GM23248 (cell line): ENCODE measurements around the gene TMPRSS5. TPM values are rescaled to one million over a fixed set of nuclear protein-coding genes. Genes with fewer than 3 reads are reported as not detected.
A peak's percentile ranks its signal among the peaks of the same experiment; 100 is the strongest.

Experiments
- DNase-seq: peaks from one replicate; pipeline ENCODE4 v3.0.0-alpha.2; 2015
- H2AFZ ChIP-seq: fragments of 200-600 bp; sonication (generic); 2 replicates; pipeline ENCODE4 v1.6.1; 2016; ENCODE audit warnings: antibody characterized with exemption
- H3F3A ChIP-seq: fragments of 200-600 bp; sonication (generic); 2 replicates; pipeline ENCODE4 v1.6.1; 2016; ENCODE audit warnings: mild to moderate bottlenecking, antibody characterized with exemption, mixed run types; ENCODE audit not compliant: insufficient read depth
- H3K27ac ChIP-seq: fragments of 200-600 bp; sonication (generic); 2 replicates; pipeline ENCODE4 v1.5.1; 2016; ENCODE audit warnings: mild to moderate bottlenecking
- H3K27me3 ChIP-seq: fragments of 200-600 bp; sonication (generic); replicated peaks from 2 replicates; pipeline ENCODE4 v1.6.1; 2016; ENCODE audit warnings: mild to moderate bottlenecking; ENCODE audit not compliant: insufficient read depth
- H3K36me3 ChIP-seq: fragments of 200-600 bp; sonication (generic); 2 replicates; pipeline ENCODE4 v1.6.1; 2016; ENCODE audit warnings: low read depth, mild to moderate bottlenecking
- H3K4me1 ChIP-seq: fragments of 200-600 bp; sonication (generic); 2 replicates; pipeline ENCODE4 v1.6.1; 2016; ENCODE audit warnings: mild to moderate bottlenecking; ENCODE audit not compliant: insufficient read depth
- H3K4me2 ChIP-seq: fragments of 200-600 bp; sonication (generic); one replicate; pipeline ENCODE4 v1.6.1; 2016; ENCODE audit warnings: mild to moderate bottlenecking; ENCODE audit not compliant: unreplicated experiment
- H3K4me3 ChIP-seq: fragments of 200-600 bp; sonication (generic); 2 replicates; pipeline ENCODE4 v1.5.1; 2016; ENCODE audit warnings: mild to moderate bottlenecking
- H3K79me2 ChIP-seq: fragments of 200-600 bp; sonication (generic); 2 replicates; pipeline ENCODE4 v1.6.1; 2016; ENCODE audit warnings: mild to moderate bottlenecking; ENCODE audit not compliant: insufficient read depth
- H3K9ac ChIP-seq: fragments of 200-600 bp; sonication (generic); 2 replicates; pipeline ENCODE4 v1.6.1; 2016; ENCODE audit warnings: mild to moderate bottlenecking
- H3K9me2 ChIP-seq: fragments of 200-600 bp; sonication (generic); 2 replicates; pipeline ENCODE4 v1.6.1; 2016; ENCODE audit warnings: mixed run types, mild to moderate bottlenecking, moderate library complexity; ENCODE audit not compliant: insufficient read depth
- H3K9me3 ChIP-seq: fragments of 200-600 bp; sonication (generic); one replicate; pipeline ENCODE4 v1.6.1; 2017; ENCODE audit warnings: low read depth
- H4K20me1 ChIP-seq: fragments of 200-600 bp; sonication (generic); 2 replicates; pipeline ENCODE4 v1.6.0; 2016; ENCODE audit not compliant: insufficient read depth
- EZH2 ChIP-seq: fragments of 200-600 bp; sonication (generic); IDR thresholded peaks from 2 replicates; pipeline ENCODE4 v1.6.1; 2018; ENCODE audit warnings: antibody characterized with exemption, mild to moderate bottlenecking; ENCODE audit not compliant: insufficient read depth, poor library complexity, severe bottlenecking
- EZH2phosphoT487 ChIP-seq: fragments of 200-600 bp; sonication (generic); IDR thresholded peaks from 2 replicates; pipeline ENCODE4 v1.6.1; 2018; ENCODE audit warnings: antibody characterized with exemption, moderate library complexity, mild to moderate bottlenecking, low read depth; ENCODE audit not compliant: insufficient read depth
- WGBS, 2 experiments: methylation state at CpG; one replicate each; pipeline ENCODE4 v1.1.6; 2015 to 2017; ENCODE audit warnings: low lambda C conversion rate in 2 of 2, low coverage in 1 of 2; ENCODE audit errors: missing lambda C conversion rate in 2 of 2; 5-methylcytosine and 5-hydroxymethylcytosine counted together
- in situ Hi-C: fragments of 300-500 bp; cut with MboI; formaldehyde crosslinking; loops from 2 replicates; pipeline ENCODE4 v1.15.0; 2020
- polyA plus RNA-seq: library from polyadenylated mRNA; unstranded; fragments of >200 nt; fragmentation: Nextera tagmentation; extraction: Ambion mirVana; gene quantifications from 2 replicates; pipeline ENCODE4 v1.2.1, GENCODE V29; 2016
- total RNA-seq: library from RNA; depleted of rRNA; stranded (reverse); fragments of >200 nt; shearing (Covaris generic); gene quantifications from 2 replicates; pipeline ENCODE4 v1.2.3, GENCODE V29; 2014

Gene TMPRSS5
- total and polyA plus RNA-seq, 2 experiments from 2014 or later, result not detected

DNA sequence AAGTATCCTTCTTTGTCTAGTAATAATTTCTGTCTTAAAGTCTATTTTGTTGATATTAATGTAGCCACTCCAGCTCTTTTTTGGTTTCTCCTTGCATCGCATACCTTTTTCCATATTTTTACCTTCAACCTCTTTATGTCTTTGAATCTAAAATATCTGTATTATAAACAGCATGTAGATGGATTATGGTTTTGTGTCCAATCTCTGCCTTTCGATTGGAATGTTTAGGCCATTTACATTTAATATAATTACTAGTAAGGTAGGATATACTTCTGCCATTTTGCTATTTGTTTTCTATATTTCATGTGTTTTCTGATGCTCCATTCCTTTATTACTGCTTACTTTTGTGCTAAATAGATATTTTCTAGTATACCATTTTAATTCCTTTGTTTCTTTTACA lies 39.5 kb downstream of the TMPRSS5 start:
- Histone ChIP-seq H3F3A (peaks cover 24% of the 10 kb centered on the region), H3K4me2 (no peak overlapping the region), H3K27me3 (0 out of 2 replicates have a peak, but pooled peaks cover 6% of the 10 kb centered on the region), H3K9ac (no peak overlapping the region), H3K27ac (no peak overlapping the region), H2AFZ (no peak overlapping the region), H3K36me3 (no peaks in the 10 kb centered on the region), H3K79me2 (no peaks in the 10 kb centered on the region), H3K9me2 (no peaks in the 10 kb centered on the region), H3K4me3 (no peak overlapping the region), H4K20me1 (no peaks in the 10 kb centered on the region), H3K4me1 (peaks cover 13% of the 10 kb centered on the region), H3K9me3 (peaks cover 3% of the 10 kb centered on the region)
- TF ChIP-seq EZH2phosphoT487 (no peak), EZH2 (no peak)
- 73 to 75% methylated on average over 2 of the region's 2 CpGs for WGBS, 2 experiments
- no peak for DNase-seq
- in situ Hi-C loops, result no loop called here

DNA sequence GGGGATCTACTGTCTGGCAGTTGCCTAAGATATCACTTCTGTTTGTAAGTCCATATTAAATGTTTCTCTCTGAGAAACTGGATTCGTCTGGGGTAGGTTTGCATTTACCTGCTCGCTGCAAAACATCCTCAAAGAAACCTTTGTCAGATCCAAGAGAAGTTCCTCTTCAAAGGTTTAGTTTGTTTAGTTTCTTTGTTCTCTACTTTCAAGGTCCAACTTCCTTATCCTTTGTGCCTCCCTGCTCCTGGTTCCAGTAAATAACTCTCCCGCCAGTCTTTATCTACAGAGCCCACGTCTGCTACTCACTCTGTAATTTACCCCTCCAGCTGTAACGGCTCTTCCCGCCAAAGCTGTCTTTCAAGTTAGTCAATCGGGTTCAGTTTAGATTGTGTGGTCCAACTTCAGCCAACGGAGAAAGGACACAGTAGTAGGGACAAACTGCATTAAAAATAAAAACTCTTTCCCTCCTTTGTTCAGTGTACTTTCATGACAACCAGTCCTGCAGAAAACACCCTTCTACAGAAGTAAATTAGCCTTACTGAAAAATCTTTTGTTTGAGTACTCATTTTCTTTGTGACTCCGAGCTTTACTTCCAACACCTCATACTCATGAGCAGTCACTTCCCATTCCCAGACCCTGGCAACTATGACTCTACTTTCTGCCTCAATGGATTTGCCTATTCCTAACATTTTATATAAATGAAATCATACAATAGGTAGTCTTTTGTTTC lies 41.0 kb downstream of the TMPRSS5 start:
- H3K4me1 ChIP-seq, result peaks cover 13% of the 10 kb centered on the region
- H3K9me3 ChIP-seq, result peaks cover 3% of the 10 kb centered on the region
- no peaks in the 10 kb centered on the region for H4K20me1 ChIP-seq
- no peak for TF ChIP-seq EZH2phosphoT487
- TF ChIP-seq EZH2, result no peak
- peaks cover 24% of the 10 kb centered on the region for H3F3A ChIP-seq
- no peak overlapping the region for H2AFZ ChIP-seq
- WGBS, 2 experiments, result 31 to 35% methylated on average over 9 of the region's 9 CpGs
- H3K36me3 ChIP-seq, result no peaks in the 10 kb centered on the region
- H3K27ac ChIP-seq, result no peak overlapping the region
- no peaks in the 10 kb centered on the region for H3K9me2 ChIP-seq
- in situ Hi-C loops, result no loop called here
- no peak for DNase-seq
- H3K79me2 ChIP-seq, result no peaks in the 10 kb centered on the region
- no peak overlapping the region for H3K4me3 ChIP-seq
- H3K4me2 ChIP-seq, result no peak overlapping the region
- H3K27me3 ChIP-seq, result no peaks in the 10 kb centered on the region
- no peak overlapping the region for H3K9ac ChIP-seq

DNA sequence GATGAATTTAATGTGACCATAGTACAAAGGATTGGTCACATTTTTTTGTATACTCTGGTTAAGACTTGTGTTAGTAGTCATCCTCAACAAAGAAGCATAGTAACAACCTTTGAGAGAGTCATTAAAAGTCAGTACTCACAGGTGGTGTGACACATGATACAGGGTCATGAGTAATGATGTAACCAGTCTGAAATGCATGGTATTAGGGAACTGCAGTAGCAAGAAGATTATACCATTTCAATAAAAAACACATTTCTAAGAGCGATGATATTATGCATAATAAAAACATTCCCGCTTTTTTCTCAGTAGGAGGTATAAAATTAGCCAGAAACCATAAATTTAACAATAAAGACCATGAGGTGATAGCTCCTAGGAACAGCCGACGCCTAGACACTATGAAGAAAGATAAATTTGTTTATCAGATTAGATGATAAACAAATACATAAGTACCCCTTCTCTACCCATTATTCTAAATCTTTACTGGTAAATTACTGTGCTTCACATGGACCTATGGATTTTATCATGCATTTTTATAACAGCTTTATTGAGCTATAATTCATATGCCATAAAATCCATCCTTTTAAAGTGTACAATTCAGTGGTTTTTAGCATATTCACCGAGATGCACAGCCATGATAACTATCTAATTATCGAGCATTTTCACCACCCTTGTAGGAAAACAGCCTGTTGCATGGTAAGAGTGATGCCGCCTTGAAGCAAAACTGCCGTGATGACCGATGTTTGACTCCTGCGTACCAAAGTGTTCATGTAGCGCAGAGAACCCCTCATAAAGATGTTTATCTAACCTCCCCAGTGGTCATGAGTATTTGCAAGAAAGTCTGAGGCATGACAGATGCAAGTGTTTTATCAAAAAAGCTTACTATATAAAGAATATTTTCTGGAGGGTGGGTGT lies 41.8 kb downstream of the TMPRSS5 start:
- H3F3A ChIP-seq, result peaks cover 24% of the 10 kb centered on the region
- no peak overlapping the region for H2AFZ ChIP-seq
- no peaks in the 10 kb centered on the region for H3K27me3 ChIP-seq
- in situ Hi-C loops, result no loop called here
- H3K79me2 ChIP-seq, result no peaks in the 10 kb centered on the region
- H3K27ac ChIP-seq, result no peak overlapping the region
- H3K9me3 ChIP-seq, result peaks cover 3% of the 10 kb centered on the region
- H4K20me1 ChIP-seq, result no peaks in the 10 kb centered on the region
- no peak for TF ChIP-seq EZH2
- TF ChIP-seq EZH2phosphoT487, result 0 out of 2 replicates have a peak, but pooled peaks have one; percentile 38
- H3K9me2 ChIP-seq, result no peaks in the 10 kb centered on the region
- DNase-seq, result peak; percentile 67
- H3K4me3 ChIP-seq, result no peak overlapping the region
- WGBS, 2 experiments, result 59 to 61% methylated on average over 11 of the region's 11 CpGs
- no peaks in the 10 kb centered on the region for H3K36me3 ChIP-seq
- no peak overlapping the region for H3K4me2 ChIP-seq
- H3K4me1 ChIP-seq, result peaks cover 13% of the 10 kb centered on the region
- H3K9ac ChIP-seq, result no peak overlapping the region

DNA sequence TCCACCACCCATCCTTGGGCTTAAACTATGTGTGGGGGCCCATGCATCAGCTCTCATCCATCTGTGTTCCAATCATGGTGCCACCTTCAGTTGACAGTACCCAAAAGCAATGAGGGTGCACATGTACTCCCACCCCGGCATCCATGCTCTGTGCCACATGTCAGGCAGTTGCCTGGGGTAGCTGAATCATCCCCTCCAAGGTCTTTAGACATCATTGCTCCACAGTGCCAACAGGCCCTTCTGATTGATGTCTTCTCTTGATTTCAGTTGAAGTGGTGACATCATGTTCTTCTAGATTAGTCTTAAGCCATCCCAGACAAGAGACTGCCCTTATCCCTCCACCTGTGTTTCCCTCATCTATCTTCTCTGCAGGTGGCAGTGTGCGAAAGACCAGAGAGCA lies 42.5 kb downstream of the TMPRSS5 start:
- Histone ChIP-seq H3K27ac (no peak overlapping the region), H3K4me1 (peaks cover 13% of the 10 kb centered on the region), H3K4me3 (no peak overlapping the region), H3K36me3 (no peaks in the 10 kb centered on the region), H3K79me2 (no peaks in the 10 kb centered on the region), H3F3A (peaks cover 24% of the 10 kb centered on the region), H3K9ac (no peak overlapping the region), H3K9me3 (peaks cover 3% of the 10 kb centered on the region), H2AFZ (no peak overlapping the region), H4K20me1 (no peaks in the 10 kb centered on the region), H3K27me3 (no peaks in the 10 kb centered on the region), H3K9me2 (no peaks in the 10 kb centered on the region), H3K4me2 (no peak overlapping the region)
- peak; percentile 43 for DNase-seq
- TF ChIP-seq EZH2 (no peak), EZH2phosphoT487 (no peak)
- in situ Hi-C loops, result no loop called here
- WGBS, 2 experiments, result 76 to 92% methylated on average over 2 of the region's 2 CpGs
